Vagina (tissue), 2 donors: ENCODE measurements around the gene ADAMTS12. TPM values are rescaled to one million over a fixed set of nuclear protein-coding genes. Genes with fewer than 3 reads are reported as not detected.

ENCODE experiments used
- DNase-seq, 2 donors: peaks; one replicate each; pipeline ENCODE4 v3.0.0-alpha.2; 2017; ENCODE audit errors: extremely low spot score in 2 of 2
- H3K27ac ChIP-seq: fragments of 200-600 bp; sonication (generic); one replicate; pipeline ENCODE4 v1.5.1; 2019
- H3K27me3 ChIP-seq: fragments of 200-600 bp; sonication (generic); one replicate; pipeline ENCODE4 v1.5.1; 2019
- H3K36me3 ChIP-seq, 2 donors: fragments of 200-600 bp; sonication (generic); one replicate each; pipeline ENCODE4 v1.5.1; 2017 to 2019
- H3K4me1 ChIP-seq: fragments of 200-600 bp; sonication (generic); one replicate; pipeline ENCODE4 v1.5.1; 2019
- H3K4me3 ChIP-seq, 2 donors: fragments of 200-600 bp; sonication (generic); 1 replicate in 1 of 2; 2 replicates in 1 of 2; pipeline ENCODE4 v1.5.1; 2016 to 2019
- H3K9me3 ChIP-seq: fragments of 200-600 bp; sonication (generic); one replicate; pipeline ENCODE4 v1.5.1; 2019
- CTCF ChIP-seq, 3 experiments: fragments of 450-650 bp in 2 of 3; fragments of 200-600 bp in 1 of 3; sonication (generic) in 1 of 3; IDR thresholded peaks; one replicate each; pipeline ENCODE4 v1.5.1; 2017 to 2019; ENCODE audit warnings: antibody characterized with exemption in 3 of 3, mild to moderate bottlenecking in 2 of 3, moderate library complexity in 2 of 3
- POLR2A ChIP-seq, 2 donors: fragments of 450-650 bp; IDR thresholded peaks; one replicate each; pipeline ENCODE4 v1.6.1; 2017; ENCODE audit warnings: antibody characterized with exemption in 2 of 2, mild to moderate bottlenecking in 2 of 2, moderate library complexity in 2 of 2
- POLR2AphosphoS5 ChIP-seq, 2 donors: sonication (generic); formaldehyde crosslinking; IDR thresholded peaks; one replicate each; pipeline ENCODE4 v1.9.0; 2017; ENCODE audit warnings: antibody characterized with exemption in 2 of 2, mild to moderate bottlenecking in 2 of 2, low read depth in 1 of 2; ENCODE audit not compliant: insufficient read depth in 1 of 2
- intact Hi-C: fragments of 100-400 bp; cut with DNase I; formaldehyde crosslinking; loops from one replicate; pipeline ENCODE4 v1.15.1; 2023
- total RNA-seq: library from RNA; depleted of rRNA; stranded (reverse); fragments of >200 nt; gene quantifications from one replicate; pipeline ENCODE4 v1.2.3, GENCODE V29; 2016

ADAMTS12 gene
- total RNA-seq, 1 donor from 2014 or later = 7.6 TPM

- intact Hi-C loops = no loop called here
- Histone ChIP-seq H3K9me3 (no peaks in the 10 kb centered on the region), H3K36me3 (no peaks in the 10 kb centered on the region), H3K27me3 (no peaks in the 10 kb centered on the region), H3K4me3 (no peak overlapping the region), H3K27ac (no peak overlapping the region), H3K4me1 (no peaks in the 10 kb centered on the region)
- no peak for DNase-seq
- no peak for TF ChIP-seq CTCF (IDR thresholded peaks at IDR 0.05)
- TF ChIP-seq POLR2AphosphoS5 (IDR thresholded peaks at IDR 0.05; ENCODE audit: insufficient read depth in 1 of 2, low read depth in 1 of 2) = no peak
- TF ChIP-seq POLR2A (IDR thresholded peaks at IDR 0.05) = no peak
Measured at GRCh38 chr5:33582417-33582816, 309.4 kb downstream of the ADAMTS12 start.

- DNase-seq = no peak
- H3K27ac ChIP-seq = no peak overlapping the region
- no peaks in the 10 kb centered on the region for H3K36me3 ChIP-seq
- H3K9me3 ChIP-seq = no peaks in the 10 kb centered on the region
- intact Hi-C loops = no loop called here
- H3K4me1 ChIP-seq = no peaks in the 10 kb centered on the region
- TF ChIP-seq POLR2AphosphoS5 (IDR thresholded peaks at IDR 0.05; ENCODE audit: insufficient read depth in 1 of 2, low read depth in 1 of 2) = no peak
- no peak for TF ChIP-seq POLR2A (IDR thresholded peaks at IDR 0.05)
- TF ChIP-seq CTCF (IDR thresholded peaks at IDR 0.05) = no peak
- H3K4me3 ChIP-seq = no peak overlapping the region
- no peaks in the 10 kb centered on the region for H3K27me3 ChIP-seq
Measured at GRCh38 chr5:33579789-33580188, 312.0 kb downstream of the ADAMTS12 start.

GRCh38 chr5:33579152-33579551, 312.6 kb downstream of the ADAMTS12 start:
- TF ChIP-seq POLR2A (IDR thresholded peaks at IDR 0.05) (no peak), POLR2AphosphoS5 (IDR thresholded peaks at IDR 0.05; ENCODE audit: insufficient read depth in 1 of 2, low read depth in 1 of 2) (no peak), CTCF (IDR thresholded peaks at IDR 0.05) (no peak)
- no peaks in the 10 kb centered on the region for H3K27me3 ChIP-seq
- H3K4me1 ChIP-seq = no peaks in the 10 kb centered on the region
- H3K36me3 ChIP-seq = no peaks in the 10 kb centered on the region
- no peak for DNase-seq
- no peak overlapping the region for H3K4me3 ChIP-seq
- H3K27ac ChIP-seq = no peak overlapping the region
- intact Hi-C loops = no loop called here
- no peaks in the 10 kb centered on the region for H3K9me3 ChIP-seq

- TF ChIP-seq CTCF (IDR thresholded peaks at IDR 0.05) = no peak
- no peak for TF ChIP-seq POLR2AphosphoS5 (IDR thresholded peaks at IDR 0.05; ENCODE audit: insufficient read depth in 1 of 2, low read depth in 1 of 2)
- TF ChIP-seq POLR2A (IDR thresholded peaks at IDR 0.05) = no peak
- Histone ChIP-seq H3K36me3 (no peaks in the 10 kb centered on the region), H3K4me3 (no peak overlapping the region), H3K27ac (no peak overlapping the region), H3K9me3 (no peaks in the 10 kb centered on the region), H3K27me3 (no peaks in the 10 kb centered on the region), H3K4me1 (no peaks in the 10 kb centered on the region)
- intact Hi-C loops = no loop called here
- no peak for DNase-seq
Measured at GRCh38 chr5:33576726-33577590, 314.8 kb downstream of the ADAMTS12 start.

GRCh38 chr5:33565324-33565723, 326.5 kb downstream of the ADAMTS12 start:
- H3K9me3 ChIP-seq = no peaks in the 10 kb centered on the region
- TF ChIP-seq CTCF (IDR thresholded peaks at IDR 0.05) (no peak), POLR2A (IDR thresholded peaks at IDR 0.05) (no peak), POLR2AphosphoS5 (IDR thresholded peaks at IDR 0.05; ENCODE audit: insufficient read depth in 1 of 2, low read depth in 1 of 2) (no peak)
- DNase-seq = no peak
- H3K27ac ChIP-seq = no peak overlapping the region
- no peaks in the 10 kb centered on the region for H3K27me3 ChIP-seq
- intact Hi-C loops = no loop called here
- H3K36me3 ChIP-seq = no peaks in the 10 kb centered on the region
- H3K4me1 ChIP-seq = peaks cover 15% of the 10 kb centered on the region
- H3K4me3 ChIP-seq = no peak overlapping the region
